CD14-positive monocyte (primary cell): ENCODE data around the gene CCL5. TPM values are rescaled to one million over a fixed set of nuclear protein-coding genes. Genes with fewer than 3 reads are reported as not detected.

Source experiments
- DNase-seq, 3 donors: peaks; one replicate each; pipeline ENCODE4 v3.0.0-alpha.2; 2011 to 2022
- H2AFZ ChIP-seq: 2 replicates; pipeline ENCODE4 v1.6.0; 2012; ENCODE audit warnings: mild to moderate bottlenecking, low read depth, low read length, inconsistent platforms; ENCODE audit not compliant: insufficient read depth, poor library complexity, severe bottlenecking
- H3K27ac ChIP-seq, 2 donors: 1 replicate in 1 of 2; 2 replicates in 1 of 2; pipeline ENCODE4 v1.5.1; 2012 to 2013; ENCODE audit warnings: low read length in 2 of 2, control low read depth in 1 of 2, inconsistent platforms in 1 of 2, low read depth in 1 of 2, mild to moderate bottlenecking in 1 of 2
- H3K27me3 ChIP-seq, 2 donors: one replicate each; pipeline versions ENCODE4 v1.6.0 to v1.6.1; 2011 to 2013; ENCODE audit warnings: low read length in 2 of 2; ENCODE audit not compliant: control insufficient read depth in 2 of 2, insufficient read depth in 2 of 2
- H3K36me3 ChIP-seq, 2 donors: replicated peaks in 1 of 2; 1 replicate in 1 of 2; 2 replicates in 1 of 2; pipeline versions ENCODE4 v1.5.1 to v1.6.1; 2012 to 2013; ENCODE audit warnings: low read length in 2 of 2, control low read depth in 1 of 2, inconsistent platforms in 1 of 2, mild to moderate bottlenecking in 1 of 2; ENCODE audit not compliant: insufficient read depth in 2 of 2, control insufficient read depth in 1 of 2
- H3K4me1 ChIP-seq, 2 donors: 1 replicate in 1 of 2; 2 replicates in 1 of 2; pipeline versions ENCODE4 v1.5.1 to v1.6.1; 2012 to 2013; ENCODE audit warnings: low read length in 2 of 2, control low read depth in 1 of 2, inconsistent platforms in 1 of 2, mild to moderate bottlenecking in 1 of 2, moderate library complexity in 1 of 2; ENCODE audit not compliant: insufficient read depth in 2 of 2, control insufficient read depth in 1 of 2
- H3K4me2 ChIP-seq: replicated peaks from 2 replicates; pipeline ENCODE3; 2012; ENCODE audit warnings: low read length, moderate library complexity, mild to moderate bottlenecking; ENCODE audit not compliant: poor library complexity, severe bottlenecking; ENCODE audit errors: extremely low read depth
- H3K4me3 ChIP-seq, 3 experiments: fragments of 200-600 bp in 1 of 3; sonication (generic) in 1 of 3; replicated peaks in 1 of 3; 1 replicate in 2 of 3; 2 replicates in 1 of 3; pipeline ENCODE4 v1.5.1; 2011 to 2013; ENCODE audit warnings: low read length in 3 of 3, mild to moderate bottlenecking in 3 of 3, control low read depth in 2 of 3, low read depth in 2 of 3, inconsistent platforms in 1 of 3, moderate library complexity in 1 of 3
- H3K79me2 ChIP-seq: 2 replicates; pipeline ENCODE4 v1.6.0; 2012; ENCODE audit warnings: mild to moderate bottlenecking, control low read depth, inconsistent platforms, low read length, moderate library complexity; ENCODE audit not compliant: insufficient read depth
- H3K9ac ChIP-seq: 2 replicates; pipeline ENCODE4 v1.6.0; 2017; ENCODE audit warnings: low read length, mild to moderate bottlenecking; ENCODE audit not compliant: insufficient read depth, poor library complexity, severe bottlenecking
- H3K9me3 ChIP-seq, 2 donors: replicated peaks in 1 of 2; 1 replicate in 1 of 2; 2 replicates in 1 of 2; pipeline versions ENCODE4 v1.5.1 to v1.6.1; 2012 to 2013; ENCODE audit warnings: low read length in 2 of 2, control low read depth in 1 of 2; ENCODE audit not compliant: control insufficient read depth in 1 of 2, insufficient read depth in 1 of 2
- H4K20me1 ChIP-seq: 2 replicates; pipeline ENCODE4 v1.6.0; 2012; ENCODE audit warnings: mild to moderate bottlenecking, low read length, control low read depth, moderate library complexity; ENCODE audit not compliant: insufficient read depth
- H3K27ac Mint-ChIP-seq, 7 donors: one replicate each; pipeline ENCODE4 v1.8.0; 2020; ENCODE audit warnings: mild to moderate bottlenecking in 7 of 7, mixed read lengths in 7 of 7, moderate library complexity in 6 of 7, inconsistent platforms in 2 of 7
- H3K27me3 Mint-ChIP-seq, 3 donors: one replicate each; pipeline ENCODE4 v1.8.0; 2021 to 2022; ENCODE audit warnings: low read depth in 3 of 3, mild to moderate bottlenecking in 3 of 3, mixed read lengths in 3 of 3, moderate library complexity in 3 of 3, inconsistent platforms in 1 of 3
- H3K36me3 Mint-ChIP-seq, 2 donors: one replicate each; pipeline ENCODE4 v1.8.0; 2020; ENCODE audit warnings: mixed read lengths in 2 of 2, inconsistent platforms in 1 of 2, mild to moderate bottlenecking in 1 of 2
- H3K4me1 Mint-ChIP-seq: one replicate; pipeline ENCODE4 v1.8.0; 2020; ENCODE audit warnings: mild to moderate bottlenecking, mixed read lengths
- H3K4me3 Mint-ChIP-seq, 2 donors: one replicate each; pipeline ENCODE4 v1.8.0; 2020; ENCODE audit warnings: mild to moderate bottlenecking in 2 of 2, mixed read lengths in 2 of 2, moderate library complexity in 1 of 2
- H3K9me3 Mint-ChIP-seq, 7 donors: one replicate each; pipeline ENCODE4 v1.8.0; 2020 to 2022; ENCODE audit warnings: mixed read lengths in 7 of 7, mild to moderate bottlenecking in 6 of 7, moderate library complexity in 6 of 7, inconsistent platforms in 2 of 7
- WGBS: methylation state at CpG from one replicate; pipeline ENCODE4 v1.1.5; 2013; ENCODE audit warnings: missing lambda C conversion rate; ENCODE audit not compliant: insufficient coverage; 5-methylcytosine and 5-hydroxymethylcytosine counted together
- intact Hi-C, 2 donors: fragments of 100-400 bp; cut with micrococcal nuclease; formaldehyde crosslinking; loops; one replicate each; pipeline versions ENCODE4 v1.15.0 to v1.15.1; 2023
- polyA plus RNA-seq, 3 donors: library from polyadenylated mRNA; depleted of rRNA in 1 of 3; unstranded in 2 of 3; stranded (reverse) in 1 of 3; fragments of 300-500 nt in 2 of 3; fragments of >200 nt in 1 of 3; fragmentation: Illumina TruSeq in 2 of 3; gene quantifications; 1 replicate in 2 of 3; 2 replicates in 1 of 3; pipeline ENCODE4 v1.2.3, GENCODE V29; 2012 to 2021
- TF ChIP-seq, protein P1 (sequence below): fragments of 200-600 bp; IDR thresholded peaks from one replicate; pipeline ENCODE4 v1.8.0; 2022; ENCODE audit warnings: antibody characterized with exemption, mild to moderate bottlenecking

The CCL5 gene
- polyA plus RNA-seq, 3 donors, result 0.95 to 6.8 (median 2.8) TPM

DNA sequence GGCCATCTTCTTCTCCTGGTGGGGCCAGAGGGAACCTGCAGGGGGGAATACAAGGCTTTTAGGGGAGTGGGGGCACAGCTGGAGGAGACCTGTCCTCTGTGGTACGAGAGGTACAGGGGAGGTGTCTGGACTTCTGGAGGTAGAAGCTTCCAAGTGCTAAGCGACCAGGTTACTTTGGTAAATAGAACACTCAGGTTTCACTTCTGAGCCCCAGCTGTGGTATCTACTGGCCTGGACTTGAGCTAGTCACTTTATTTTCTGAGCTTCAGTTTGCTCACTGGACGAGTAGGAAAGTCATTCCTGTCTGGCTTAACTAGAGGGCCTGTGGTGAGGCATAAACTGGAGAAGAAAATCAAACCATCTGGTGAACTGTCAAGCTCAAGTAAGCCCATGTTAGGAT is 11.4 kb downstream of the CCL5 start, which contains the start of gene HEATR9:
TSS of gene HEATR9 (minus strand) at position 155 of the 400 bp plus-strand sequence. CDS start at position 6, 149 bp downstream.
- H3K36me3 Mint-ChIP-seq, result peaks cover 0 to 2% of the 10 kb centered on the region in 2 donors
- peaks cover 0 to 2% (median 0%) of the 10 kb centered on the region in 3 donors for H3K27me3 Mint-ChIP-seq
- Histone ChIP-seq H2AFZ (no peak within 1 kb of the TSS), H3K9me3 (no peaks in the 10 kb centered on the region), H3K4me2 (no peak within 1 kb of the TSS), H3K27me3 (no peaks in the 10 kb centered on the region), H3K9ac (no peak within 1 kb of the TSS), H3K4me3 (no peak within 1 kb of the TSS), H3K27ac (no peak within 1 kb of the TSS), H4K20me1 (no peaks in the 10 kb centered on the region), H3K4me1 (peaks cover 9 to 25% of the 10 kb centered on the region in 2 donors), H3K79me2 (no peaks in the 10 kb centered on the region), H3K36me3 (no peaks in the 10 kb centered on the region)
- 93% methylated on average over 3 of the region's 3 CpGs for WGBS
- H3K4me1 Mint-ChIP-seq, result peaks cover 22% of the 10 kb centered on the region
- no peak within 1 kb of the TSS for H3K4me3 Mint-ChIP-seq
- intact Hi-C loops, result no loop called here
- TF ChIP-seq, protein P1, sequence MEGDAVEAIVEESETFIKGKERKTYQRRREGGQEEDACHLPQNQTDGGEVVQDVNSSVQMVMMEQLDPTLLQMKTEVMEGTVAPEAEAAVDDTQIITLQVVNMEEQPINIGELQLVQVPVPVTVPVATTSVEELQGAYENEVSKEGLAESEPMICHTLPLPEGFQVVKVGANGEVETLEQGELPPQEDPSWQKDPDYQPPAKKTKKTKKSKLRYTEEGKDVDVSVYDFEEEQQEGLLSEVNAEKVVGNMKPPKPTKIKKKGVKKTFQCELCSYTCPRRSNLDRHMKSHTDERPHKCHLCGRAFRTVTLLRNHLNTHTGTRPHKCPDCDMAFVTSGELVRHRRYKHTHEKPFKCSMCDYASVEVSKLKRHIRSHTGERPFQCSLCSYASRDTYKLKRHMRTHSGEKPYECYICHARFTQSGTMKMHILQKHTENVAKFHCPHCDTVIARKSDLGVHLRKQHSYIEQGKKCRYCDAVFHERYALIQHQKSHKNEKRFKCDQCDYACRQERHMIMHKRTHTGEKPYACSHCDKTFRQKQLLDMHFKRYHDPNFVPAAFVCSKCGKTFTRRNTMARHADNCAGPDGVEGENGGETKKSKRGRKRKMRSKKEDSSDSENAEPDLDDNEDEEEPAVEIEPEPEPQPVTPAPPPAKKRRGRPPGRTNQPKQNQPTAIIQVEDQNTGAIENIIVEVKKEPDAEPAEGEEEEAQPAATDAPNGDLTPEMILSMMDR, result no peak
- H3K9me3 Mint-ChIP-seq, result no peaks in the 10 kb centered on the region
- no peak for DNase-seq
- H3K27ac Mint-ChIP-seq, result peak within 1 kb of the TSS in 1 of 7 donors; percentile 76

DNA sequence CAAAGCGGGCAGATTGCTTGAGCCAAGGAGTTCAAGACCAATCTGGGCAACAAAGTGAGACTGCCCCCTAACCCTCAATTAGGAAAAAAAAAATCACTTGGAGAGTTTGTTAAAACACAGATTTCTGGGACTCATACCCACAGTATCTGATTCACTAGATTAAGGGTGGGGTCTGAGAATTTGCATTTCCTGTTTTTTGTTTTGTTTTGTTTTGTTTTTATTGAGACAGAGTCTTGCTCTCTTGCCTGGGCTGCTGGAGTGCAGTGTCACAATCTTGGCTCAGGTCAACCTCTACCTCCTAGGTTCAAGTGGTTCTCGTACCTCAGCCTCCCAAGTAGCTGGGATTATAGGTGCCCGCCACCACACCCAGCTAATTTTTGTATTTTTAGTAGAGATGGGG is 12.6 kb downstream of the CCL5 start:
- peaks cover 0 to 2% of the 10 kb centered on the region in 2 donors for H3K36me3 Mint-ChIP-seq
- Histone ChIP-seq H3K36me3 (no peaks in the 10 kb centered on the region), H3K4me3 (no peak overlapping the region), H3K9me3 (no peaks in the 10 kb centered on the region), H3K4me1 (peaks cover 9 to 25% of the 10 kb centered on the region in 2 donors), H3K27me3 (no peaks in the 10 kb centered on the region), H3K79me2 (no peaks in the 10 kb centered on the region), H3K27ac (no peak overlapping the region), H3K4me2 (no peak overlapping the region), H2AFZ (no peak overlapping the region), H3K9ac (no peak overlapping the region), H4K20me1 (no peaks in the 10 kb centered on the region)
- TF ChIP-seq, protein P1, result no peak
- H3K27me3 Mint-ChIP-seq, result peaks cover 0 to 2% (median 0%) of the 10 kb centered on the region in 3 donors
- intact Hi-C loops, result no loop called here
- DNase-seq, result no peak
- H3K9me3 Mint-ChIP-seq, result peaks cover 0 to 2% (median 0%) of the 10 kb centered on the region in 7 donors
- peaks cover 25% of the 10 kb centered on the region for H3K4me1 Mint-ChIP-seq
- no peak overlapping the region for H3K4me3 Mint-ChIP-seq
- no CpG with 5 or more reads among the region's 3 CpGs for WGBS
- H3K27ac Mint-ChIP-seq, result peak overlapping the region in 2 of 7 donors; percentile 4 to 76
